ENCODE results near the gene CHRDL2. TPM values are rescaled to one million over a fixed set of nuclear protein-coding genes. Genes with fewer than 3 reads are reported as not detected.

CHRDL2 gene
- total and polyA plus RNA-seq, 2 donors from 2014 or later = 2.0 to 3.9 TPM

GRCh38 chr11:74672956-74673692 lies 58.1 kb downstream of the CHRDL2 start:
- Histone ChIP-seq H3K4me1 (ENCODE audit: control insufficient read depth in 2 of 3, insufficient read depth in 2 of 3, low read depth in 1 of 3, low read length in 3 of 3) (no peaks in the 10 kb centered on the region), H3K36me3 (ENCODE audit: control insufficient read depth in 2 of 3, insufficient read depth in 3 of 3, low read length in 3 of 3) (no peaks in the 10 kb centered on the region), H3K9me3 (ENCODE audit: control insufficient read depth in 2 of 3, insufficient read depth in 1 of 3, low read length in 3 of 3) (no peaks in the 10 kb centered on the region), H3K9ac (ENCODE audit: low read length in 3 of 3) (no peak overlapping the region), H3K4me3 (ENCODE audit: low read length in 3 of 3) (no peak overlapping the region), H3K27ac (ENCODE audit: low read depth in 2 of 2, low read length in 2 of 2) (no peak overlapping the region), H3K27me3 (ENCODE audit: control insufficient read depth, insufficient read depth, low read length) (no peaks in the 10 kb centered on the region)
- intact Hi-C loops (cut with DNase I) = no loop called here
- FAIRE-seq (no peak), DNase-seq (peak in 2 of 5 donors; percentile 58 to 85)
- TF ChIP-seq CTCF (IDR thresholded peaks at IDR 0.05; ENCODE audit: borderline replicate concordance, extremely low read depth, insufficient read depth) = no peak

- H3K4me3 ChIP-seq (ENCODE audit: low read length in 3 of 3) = no peak overlapping the region
- H3K27me3 ChIP-seq (ENCODE audit: control insufficient read depth, insufficient read depth, low read length) = no peaks in the 10 kb centered on the region
- no peaks in the 10 kb centered on the region for H3K4me1 ChIP-seq (ENCODE audit: control insufficient read depth in 2 of 3, insufficient read depth in 2 of 3, low read depth in 1 of 3, low read length in 3 of 3)
- H3K27ac ChIP-seq (ENCODE audit: low read depth in 2 of 2, low read length in 2 of 2) = no peak overlapping the region
- no peaks in the 10 kb centered on the region for H3K36me3 ChIP-seq (ENCODE audit: control insufficient read depth in 2 of 3, insufficient read depth in 3 of 3, low read length in 3 of 3)
- H3K9me3 ChIP-seq (ENCODE audit: control insufficient read depth in 2 of 3, insufficient read depth in 1 of 3, low read length in 3 of 3) = no peaks in the 10 kb centered on the region
- DNase-seq (no peak), FAIRE-seq (no peak)
- no peak overlapping the region for H3K9ac ChIP-seq (ENCODE audit: low read length in 3 of 3)
- no peak for TF ChIP-seq CTCF (IDR thresholded peaks at IDR 0.05; ENCODE audit: borderline replicate concordance, extremely low read depth, insufficient read depth)
- intact Hi-C loops (cut with DNase I) = no loop called here
These were observed 58.8 kb downstream of the CHRDL2 start for GRCh38 chr11:74672332-74672955.

GRCh38 chr11:74671520-74672196 lies 59.6 kb downstream of the CHRDL2 start:
- Histone ChIP-seq H3K9me3 (ENCODE audit: control insufficient read depth in 2 of 3, insufficient read depth in 1 of 3, low read length in 3 of 3) (no peaks in the 10 kb centered on the region), H3K27ac (ENCODE audit: low read depth in 2 of 2, low read length in 2 of 2) (no peak overlapping the region), H3K36me3 (ENCODE audit: control insufficient read depth in 2 of 3, insufficient read depth in 3 of 3, low read length in 3 of 3) (no peaks in the 10 kb centered on the region), H3K9ac (ENCODE audit: low read length in 3 of 3) (no peak overlapping the region), H3K27me3 (ENCODE audit: control insufficient read depth, insufficient read depth, low read length) (no peaks in the 10 kb centered on the region), H3K4me3 (ENCODE audit: low read length in 3 of 3) (no peak overlapping the region), H3K4me1 (ENCODE audit: control insufficient read depth in 2 of 3, insufficient read depth in 2 of 3, low read depth in 1 of 3, low read length in 3 of 3) (no peaks in the 10 kb centered on the region)
- intact Hi-C loops (cut with DNase I) = no loop called here
- no peak for FAIRE-seq
- TF ChIP-seq CTCF (IDR thresholded peaks at IDR 0.05; ENCODE audit: borderline replicate concordance, extremely low read depth, insufficient read depth) = no peak
- no peak for DNase-seq
